Measurements from ENCODE around the gene GPATCH4. TPM values are rescaled to one million over a fixed set of nuclear protein-coding genes. Genes with fewer than 3 reads are reported as not detected.

The GPATCH4 gene
- total and polyA plus RNA-seq, 2 of the 4 experiments (the other 2 are of a cell fraction) = 32.6 to 41.8 TPM

GRCh38 chr1:156590326-156591180, 10.7 kb downstream of the GPATCH4 start:
- no peak overlapping the region for H3K4ac ChIP-seq (ENCODE audit: low read depth, low read length)
- H3K9me1 ChIP-seq (ENCODE audit: insufficient read depth, low read length) = peaks cover 10% of the 10 kb centered on the region
- H2BK120ac ChIP-seq (ENCODE audit: low read depth, low read length) = no peak overlapping the region
- no peak for DNase-seq
- no peak overlapping the region for H4K91ac ChIP-seq (ENCODE audit: insufficient read depth, low read depth, low read length)
- peaks cover 8% of the 10 kb centered on the region for H3K27me3 ChIP-seq (ENCODE audit: control insufficient read depth, insufficient read depth, low read length)
- no peaks in the 10 kb centered on the region for H3K9me3 ChIP-seq (ENCODE audit: control insufficient read depth, insufficient read depth, low read length)
- H2BK5ac ChIP-seq (ENCODE audit: low read depth, low read length, poor library complexity, severe bottlenecking) = no peak overlapping the region
- no peak overlapping the region for H2AFZ ChIP-seq (replicated peaks; ENCODE audit: low read length, poor library complexity)
- dilution Hi-C loops (cut with HindIII; ENCODE audit: low sequenced_read_pairs, unreplicated experiment) (no loop called here), intact Hi-C loops (cut with micrococcal nuclease) (loop anchor here (5.0 kb wide), 1 partner anchor 108 kb away; no protein-coding TSS in a partner anchor), in situ Hi-C loops (cut with MboI; ENCODE audit: low sequenced_read_pairs) (no loop called here)
- no peak overlapping the region for H2AK9ac ChIP-seq (replicated peaks; ENCODE audit: low read depth, low read length, poor library complexity)
- peaks cover 3% of the 10 kb centered on the region; the same call in 1 of the 2 replicates for H3K4me1 ChIP-seq (ENCODE audit: control insufficient read depth, insufficient read depth, low read length)
- H3K23ac ChIP-seq (ENCODE audit: low read depth, low read length) = peak overlapping the region; percentile 95; the same call in 1 of the 2 replicates
- POLR2A ChIA-PET (ENCODE audit: unreplicated experiment) = interaction anchor here (0.6 kb wide), 1 partner anchor 90 kb away, joined by 8 read pairs; the partner anchor contains the start of gene MEF2D
- CTCF ChIA-PET = interaction anchor here (1.0 to 1.6 kb wide), 2 partner anchors 18 to 205 kb away, joined by 3 to 5 read pairs; no protein-coding TSS in a partner anchor
- peaks cover 11 to 18% of the 10 kb centered on the region in 2 experiments for H3K79me1 ChIP-seq (ENCODE audit: low read depth in 1 of 2, low read length in 2 of 2)
- H4K8ac ChIP-seq (ENCODE audit: low read depth in 2 of 2, low read length in 2 of 2) = peak overlapping the region; percentile 97 to 100; a peak in 3 of 4 replicates
- H3K18ac ChIP-seq (ENCODE audit: low read depth, low read length) = no peak overlapping the region
- no peaks in the 10 kb centered on the region for H4K20me1 ChIP-seq (ENCODE audit: insufficient read depth, low read length)
- no peak overlapping the region for H3K9ac ChIP-seq (ENCODE audit: low read depth, low read length)
- H2BK20ac ChIP-seq (ENCODE audit: low read depth, low read length) = no peak overlapping the region
- no peak overlapping the region for H3K14ac ChIP-seq (replicated peaks; ENCODE audit: low read depth, low read length)
- peaks cover 10% of the 10 kb centered on the region for H3K36me3 ChIP-seq (ENCODE audit: control insufficient read depth, insufficient read depth, low read length)
- H3K27ac ChIP-seq (ENCODE audit: insufficient read depth, low read length) = no peak overlapping the region
- no peak for ATAC-seq (ENCODE audit: low read depth)
- no peak overlapping the region for H2BK15ac ChIP-seq (ENCODE audit: low read depth, low read length)
- no peak overlapping the region for H3K56ac ChIP-seq (ENCODE audit: extremely low read depth, insufficient read depth, low read length)
- WGBS, 2 experiments (ENCODE audit: extremely low coverage in 2 of 2, insufficient read length in 1 of 2) = 95% methylated on average over 3 of the region's 10 CpGs; no CpG with 5 or more reads in 1 of the 2 experiments
- BruUV-seq (replicated peaks) = no TSS peak
- 0 out of 2 replicates have a peak overlapping the region, but pooled peaks have one; percentile 84 for H2AK5ac ChIP-seq (ENCODE audit: low read depth, low read length)
- H3K4me2 ChIP-seq (ENCODE audit: low read depth, low read length) = no peak overlapping the region
- H4K5ac ChIP-seq (ENCODE audit: low read depth, low read length) = peak overlapping the region; percentile 58; the same call in 1 of the 2 replicates
- H3K4me3 ChIP-seq (ENCODE audit: insufficient read depth, low read depth, low read length) = no peak overlapping the region
- TF ChIP-seq POLR2A (IDR thresholded peaks at IDR 0.05; ENCODE audit: low read depth, low read length) = no peak
- TF ChIP-seq USF2 (IDR thresholded peaks at IDR 0.05; ENCODE audit: low read depth, low read length) = no peak
- no peak for TF ChIP-seq RCOR1 (IDR thresholded peaks at IDR 0.05; ENCODE audit: insufficient replicate concordance, low read length)
- no peak for TF ChIP-seq RFX5 (IDR thresholded peaks at IDR 0.05; ENCODE audit: low read depth, low read length)
- no peak for TF ChIP-seq FOS (IDR thresholded peaks at IDR 0.05; ENCODE audit: low read depth, low read length)
- TF ChIP-seq SMC3 (IDR thresholded peaks at IDR 0.05; ENCODE audit: low read depth, low read length) = no peak
- TF ChIP-seq ELK1 (IDR thresholded peaks at IDR 0.05; ENCODE audit: borderline replicate concordance, low read depth, low read length) = no peak
- TF ChIP-seq CTCF (conservative IDR thresholded peaks at IDR 0.05; ENCODE audit: low read depth, low read length) = no peak
- no peak for TF ChIP-seq NFE2L2 (IDR thresholded peaks at IDR 0.05; ENCODE audit: low read depth, low read length)
- TF ChIP-seq MXI1 (IDR thresholded peaks at IDR 0.05; ENCODE audit: borderline replicate concordance, low read depth, low read length) = no peak
- TF ChIP-seq MAZ (IDR thresholded peaks at IDR 0.05; ENCODE audit: borderline replicate concordance, low read depth, low read length) = no peak
- TF ChIP-seq RAD21 (IDR thresholded peaks at IDR 0.05; ENCODE audit: low read length) = no peak
- no peak for TF ChIP-seq CHD1 (IDR thresholded peaks at IDR 0.05; ENCODE audit: low read depth, low read length)
- no peak for TF ChIP-seq MAFK (IDR thresholded peaks at IDR 0.05; ENCODE audit: low read depth, low read length)

Data from IMR-90 (cell line).